Hematopoietic multipotent progenitor cell treated with erythropoietin and hydrocortisone succinate and interleukin-3 and kit ligand, for 15 days (in vitro differentiated cells): ENCODE results near the gene KMT2B.
"Not testable (repeated sequence)": the region's sequence is repeated elsewhere in the genome, so short reads cannot be mapped to it uniquely, and the experiment has no call there.

ENCODE experiments used
- DNase-seq: peaks from one replicate; pipeline ENCODE4 v3.0.0-alpha.2; 2015; ENCODE audit warnings: low spot score

KMT2B gene

GRCh38 chr19:35710784-35711723, 6.7 kb upstream of the KMT2B start:
- no peak for DNase-seq

- peak; percentile 25 for DNase-seq
Observed at GRCh38 chr19:35712567-35713505, 5.0 kb upstream of the KMT2B start.

DNA sequence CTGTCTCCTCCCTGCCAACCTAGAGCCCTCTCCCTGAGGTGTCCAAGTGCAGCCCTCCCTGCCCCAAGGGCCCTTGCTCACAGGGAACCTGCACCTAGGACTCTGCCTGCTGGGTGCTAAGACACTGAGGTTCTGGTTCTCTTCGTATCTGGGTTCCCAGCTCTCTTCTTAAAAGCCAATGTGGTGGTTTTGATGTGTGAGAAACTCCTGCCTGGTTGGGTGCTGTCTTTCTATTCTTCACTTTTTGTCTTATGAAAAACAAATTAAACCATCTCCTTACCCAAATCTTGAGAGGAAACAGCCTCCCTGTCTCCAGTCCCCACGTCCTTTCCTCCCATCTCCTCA, 4.3 kb upstream of the KMT2B start:
- DNase-seq, result no peak

DNA sequence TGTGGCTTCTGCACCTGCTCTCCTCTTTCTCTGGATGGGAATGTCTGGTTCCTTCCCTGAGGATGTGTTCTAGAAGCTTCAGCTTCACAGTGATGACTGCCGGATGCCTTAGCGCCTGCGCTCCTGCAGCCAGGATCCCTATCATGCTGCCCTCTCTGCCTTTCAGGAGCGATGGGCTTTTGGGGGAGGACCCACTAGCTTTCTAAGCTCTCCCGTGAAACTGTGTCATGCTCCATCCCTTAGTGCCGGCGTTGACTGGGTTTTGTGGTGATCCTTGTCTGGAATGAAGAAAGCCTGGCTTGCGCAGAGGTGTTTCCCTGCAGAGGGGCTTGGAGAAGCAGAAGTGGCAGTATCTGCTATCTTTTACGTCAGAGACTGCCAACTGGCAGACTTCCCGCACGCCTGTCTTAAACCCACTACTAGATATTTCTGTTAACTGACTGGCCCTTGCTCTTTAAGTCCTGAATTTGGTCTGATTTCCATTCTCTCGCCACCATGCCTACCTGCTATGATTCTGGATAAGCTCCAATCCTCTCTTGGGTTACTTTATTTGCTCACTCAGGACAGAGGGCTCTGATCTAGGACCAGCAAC, 3.8 kb upstream of the KMT2B start:
- DNase-seq, result no peak

DNA sequence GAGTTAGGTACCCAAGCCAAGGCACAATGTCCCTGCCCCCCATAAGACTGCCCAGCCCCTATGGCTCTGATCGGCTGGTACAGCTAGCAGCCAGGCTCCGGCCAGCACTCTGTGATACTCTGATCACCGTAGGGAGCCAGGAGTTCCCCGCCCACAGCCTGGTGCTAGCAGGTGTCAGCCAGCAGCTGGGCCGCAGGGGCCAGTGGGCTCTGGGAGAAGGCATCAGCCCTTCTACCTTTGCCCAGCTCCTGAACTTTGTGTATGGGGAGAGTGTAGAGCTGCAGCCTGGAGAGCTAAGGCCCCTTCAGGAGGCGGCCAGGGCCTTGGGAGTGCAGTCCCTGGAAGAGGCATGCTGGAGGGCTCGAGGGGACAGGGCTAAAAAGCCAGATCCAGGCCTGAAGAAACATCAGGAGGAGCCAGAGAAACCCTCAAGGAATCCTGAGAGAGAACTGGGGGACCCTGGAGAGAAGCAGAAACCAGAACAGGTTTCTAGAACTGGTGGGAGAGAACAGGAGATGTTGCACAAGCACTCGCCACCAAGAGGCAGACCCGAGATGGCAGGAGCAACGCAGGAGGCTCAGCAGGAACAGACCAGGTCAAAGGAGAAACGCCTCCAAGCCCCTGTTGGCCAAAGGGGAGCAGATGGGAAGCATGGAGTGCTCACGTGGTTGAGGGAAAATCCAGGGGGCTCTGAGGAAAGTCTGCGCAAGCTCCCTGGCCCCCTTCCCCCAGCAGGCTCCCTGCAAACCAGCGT, 3.0 kb upstream of the KMT2B start:
- no peak for DNase-seq

DNA sequence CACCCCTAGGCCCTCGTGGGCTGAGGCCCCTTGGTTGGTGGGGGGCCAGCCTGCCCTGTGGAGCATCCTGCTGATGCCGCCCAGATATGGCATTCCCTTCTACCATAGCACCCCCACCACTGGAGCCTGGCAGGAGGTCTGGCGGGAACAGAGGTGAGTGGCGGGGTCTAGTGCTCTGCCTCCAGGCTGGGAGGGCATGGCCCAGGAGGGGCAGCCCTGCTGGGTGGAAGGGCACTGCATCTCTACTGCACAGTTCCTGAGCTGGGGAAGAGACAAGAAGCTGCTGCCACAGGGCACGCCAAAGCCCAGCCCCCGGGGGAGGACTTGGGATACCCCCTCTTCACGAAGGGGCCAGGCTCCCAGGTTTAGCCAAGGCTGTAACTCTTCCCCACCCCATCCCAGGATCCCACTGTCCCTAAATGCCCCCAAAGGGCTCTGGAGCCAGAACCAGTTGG, 2.4 kb upstream of the KMT2B start:
- DNase-seq, result no peak

- no peak for DNase-seq
Observed at GRCh38 chr19:35715981-35716800, 1.6 kb upstream of the KMT2B start.

DNA sequence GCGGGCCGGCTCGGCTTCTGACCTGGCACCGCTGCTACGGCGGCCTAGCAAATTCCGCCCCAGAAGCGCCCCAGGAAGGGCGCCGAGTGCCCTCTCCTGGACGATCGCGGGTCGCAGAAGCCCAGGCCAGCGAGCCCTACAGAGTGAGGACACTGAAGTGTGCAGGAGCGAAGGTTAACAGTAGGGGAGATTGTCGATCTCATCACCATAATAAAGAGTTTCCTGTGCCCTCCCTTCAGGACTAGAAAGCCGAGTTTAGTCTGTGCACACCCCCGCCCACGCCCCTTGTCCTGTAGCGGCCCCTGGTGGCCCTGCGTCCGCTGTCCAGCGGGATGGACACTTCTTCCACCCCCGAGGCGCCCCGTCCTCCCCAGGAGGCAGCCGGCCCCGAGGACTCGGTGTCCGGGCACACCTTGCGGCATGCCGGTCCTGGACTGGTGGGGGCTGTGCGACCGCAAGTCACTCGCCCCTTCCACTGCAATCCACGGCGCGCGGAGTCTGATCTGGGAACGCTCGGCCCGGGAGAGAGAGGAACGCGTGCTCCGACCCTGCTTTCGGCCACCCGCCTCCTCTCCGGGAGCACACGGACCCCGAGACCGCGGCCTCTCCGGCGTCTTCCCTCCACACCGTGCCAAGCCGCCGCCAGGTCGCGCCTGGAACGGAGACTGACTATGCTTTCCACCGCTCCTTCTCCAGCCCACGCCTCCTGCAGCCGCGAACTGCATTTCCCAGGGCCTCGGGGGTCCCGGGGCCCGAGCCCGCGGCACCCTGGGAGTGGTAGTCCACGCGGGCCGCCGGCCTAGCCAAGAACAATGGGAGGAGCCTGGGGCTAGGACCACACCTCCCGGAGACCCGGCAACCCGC, 770 bp upstream of the KMT2B start:
- peak; percentile 87 for DNase-seq

DNA sequence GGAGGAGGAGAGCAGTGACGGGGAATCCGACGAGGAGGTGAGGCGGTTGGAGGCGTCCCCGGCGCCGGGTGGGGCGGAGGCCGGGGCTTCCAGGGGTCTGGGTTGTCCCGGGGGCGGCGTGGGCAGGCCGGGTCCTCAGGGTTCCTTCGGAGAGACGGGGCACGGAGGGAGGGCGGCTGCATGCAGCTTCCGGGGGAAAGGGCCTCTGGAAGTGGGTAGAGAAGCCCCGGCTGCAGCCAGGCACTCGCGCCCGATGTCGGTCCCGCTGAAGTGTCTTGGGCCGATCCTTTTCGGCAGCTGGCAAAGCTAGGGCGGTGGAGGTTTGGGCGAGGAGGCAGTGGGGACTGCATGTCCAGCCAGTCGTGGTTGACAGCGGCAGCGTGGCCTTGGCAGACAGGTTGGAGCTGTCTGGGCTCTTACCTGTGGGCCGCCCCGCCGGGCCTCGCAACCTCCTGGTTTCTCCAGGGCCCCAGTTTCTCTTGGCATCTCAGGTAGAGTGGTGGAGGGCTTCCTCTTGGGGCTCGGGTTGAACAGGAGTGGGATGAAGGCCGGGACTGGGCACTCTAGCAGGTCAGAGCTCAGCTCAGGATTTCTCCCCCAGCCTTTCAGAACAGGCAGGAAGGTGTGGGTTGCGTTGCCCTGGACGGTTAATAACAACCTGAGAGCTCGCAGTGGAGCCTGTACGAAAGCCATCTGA, 690 bp downstream of the KMT2B start:
- DNase-seq, result peak; percentile 28

GRCh38 chr19:35719402-35720162, 1.8 kb downstream of the KMT2B start:
- DNase-seq, result no peak

- no peak for DNase-seq
Observed at GRCh38 chr19:35720163-35720524, 2.3 kb downstream of the KMT2B start.

GRCh38 chr19:35720648-35721047, 2.8 kb downstream of the KMT2B start:
- no peak for DNase-seq

- no peak for DNase-seq
Observed at GRCh38 chr19:35721374-35721773, 3.6 kb downstream of the KMT2B start.

GRCh38 chr19:35722461-35722860, 4.7 kb downstream of the KMT2B start:
- DNase-seq, result no peak

GRCh38 chr19:35722897-35723296, 5.1 kb downstream of the KMT2B start:
- no peak for DNase-seq

- no peak for DNase-seq
Observed at GRCh38 chr19:35723671-35724070, 5.9 kb downstream of the KMT2B start.

GRCh38 chr19:35724132-35724531, 6.3 kb downstream of the KMT2B start:
- not testable (repeated sequence) for DNase-seq

GRCh38 chr19:35724560-35724959, 6.8 kb downstream of the KMT2B start:
- no peak for DNase-seq
